ENCODE data around the gene POLR1B.
"Not testable (repeated sequence)": the region's sequence is repeated elsewhere in the genome, so short reads cannot be mapped to it uniquely, and the experiment has no call there.

Gene POLR1B

DNA sequence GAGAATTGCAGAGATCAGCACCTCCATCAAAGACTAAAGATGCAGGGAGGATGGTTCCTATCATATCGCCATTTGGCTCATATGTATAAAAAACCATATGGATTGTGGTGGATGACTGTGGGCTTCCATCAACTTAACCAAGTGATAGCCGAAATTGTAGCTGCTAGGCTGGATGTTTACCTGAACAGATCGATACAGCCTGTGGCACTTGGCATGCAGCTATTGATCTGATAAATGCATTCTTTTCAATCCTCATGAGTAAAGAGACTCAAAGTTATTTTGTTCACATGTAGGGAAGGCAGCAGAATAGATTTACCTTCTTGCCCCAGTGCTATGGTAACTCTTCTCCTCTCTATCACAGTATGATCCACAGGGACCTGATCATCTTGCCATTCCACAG lies 60.7 kb downstream of the POLR1B start:
- DNase-seq = no peak

DNA sequence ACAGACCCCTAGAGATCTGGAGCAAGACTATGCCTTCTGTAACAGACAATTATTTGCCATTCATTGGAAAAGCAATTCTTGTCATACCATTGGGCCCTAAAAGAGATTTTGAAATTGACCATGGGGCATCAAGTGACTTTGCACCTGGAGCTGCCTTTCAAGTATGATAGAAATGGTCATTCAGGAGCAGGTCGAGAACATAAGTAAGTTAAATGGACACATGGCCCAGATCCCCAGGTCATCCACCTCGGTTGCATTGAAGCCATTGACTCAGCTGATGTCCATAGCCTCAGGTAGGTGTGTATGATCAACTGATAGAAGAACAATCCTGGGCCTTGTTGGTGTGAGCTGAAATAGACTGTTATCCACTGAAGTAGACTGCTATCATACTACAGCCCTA lies 61.5 kb downstream of the POLR1B start:
- no peak for DNase-seq

DNA sequence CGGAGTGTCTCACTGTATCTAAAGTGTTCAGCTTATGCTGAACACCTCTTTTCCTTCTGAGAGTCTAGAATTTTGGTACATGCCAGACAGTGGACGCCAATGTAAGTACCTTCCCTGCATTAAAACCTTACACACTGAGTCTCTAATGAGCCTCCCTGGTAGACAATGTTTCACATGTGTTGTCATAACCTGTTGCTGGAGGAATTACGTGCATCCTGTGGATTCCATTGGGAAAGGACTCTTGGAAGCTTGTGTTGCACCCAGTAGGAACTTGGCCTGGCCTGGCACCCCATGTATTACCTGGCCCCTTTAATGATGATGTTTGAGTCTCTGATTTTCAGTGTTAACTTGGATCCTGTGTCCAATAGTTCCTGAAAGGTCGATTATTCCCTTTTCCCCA lies 62.7 kb downstream of the POLR1B start:
- DNase-seq = no peak

DNA sequence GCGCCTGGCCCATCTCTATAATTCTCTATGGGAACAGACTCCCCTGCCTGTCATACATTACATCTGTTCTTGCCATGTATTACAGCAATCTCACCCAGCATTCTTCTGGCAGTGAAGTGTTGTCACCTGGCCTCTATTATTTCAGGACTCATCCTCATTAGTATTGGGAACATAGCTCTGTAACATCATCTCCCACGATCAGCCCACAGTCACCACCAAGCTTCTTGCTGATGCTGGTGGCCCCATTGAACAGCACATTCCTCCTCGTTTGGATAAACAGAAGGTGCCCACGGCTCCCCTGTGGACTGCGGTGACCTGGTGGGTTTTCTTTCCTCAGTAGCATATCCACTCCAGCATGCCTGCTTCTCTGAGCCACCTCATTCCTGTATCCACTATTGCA lies 63.7 kb downstream of the POLR1B start:
- no peak for DNase-seq

DNA sequence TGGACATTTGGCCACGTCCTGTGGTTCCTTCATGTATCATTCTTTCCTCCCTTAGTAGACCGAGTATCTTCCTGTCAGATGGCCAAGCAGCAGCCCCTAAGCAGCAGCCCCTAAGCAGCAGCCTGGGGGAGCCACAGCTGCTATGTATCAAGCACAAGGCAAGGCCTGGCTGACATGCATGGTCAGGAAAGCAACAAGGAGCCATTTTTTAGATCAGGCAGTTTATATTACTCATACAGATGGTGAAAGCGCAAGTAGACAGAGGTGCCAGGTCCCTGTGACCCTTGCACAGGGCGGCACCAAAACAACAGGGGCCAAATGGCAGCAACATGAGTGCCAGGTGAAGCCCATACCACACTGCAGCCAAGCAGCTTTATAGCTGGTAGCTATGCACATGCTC lies 64.3 kb downstream of the POLR1B start:
- no peak for DNase-seq

DNA sequence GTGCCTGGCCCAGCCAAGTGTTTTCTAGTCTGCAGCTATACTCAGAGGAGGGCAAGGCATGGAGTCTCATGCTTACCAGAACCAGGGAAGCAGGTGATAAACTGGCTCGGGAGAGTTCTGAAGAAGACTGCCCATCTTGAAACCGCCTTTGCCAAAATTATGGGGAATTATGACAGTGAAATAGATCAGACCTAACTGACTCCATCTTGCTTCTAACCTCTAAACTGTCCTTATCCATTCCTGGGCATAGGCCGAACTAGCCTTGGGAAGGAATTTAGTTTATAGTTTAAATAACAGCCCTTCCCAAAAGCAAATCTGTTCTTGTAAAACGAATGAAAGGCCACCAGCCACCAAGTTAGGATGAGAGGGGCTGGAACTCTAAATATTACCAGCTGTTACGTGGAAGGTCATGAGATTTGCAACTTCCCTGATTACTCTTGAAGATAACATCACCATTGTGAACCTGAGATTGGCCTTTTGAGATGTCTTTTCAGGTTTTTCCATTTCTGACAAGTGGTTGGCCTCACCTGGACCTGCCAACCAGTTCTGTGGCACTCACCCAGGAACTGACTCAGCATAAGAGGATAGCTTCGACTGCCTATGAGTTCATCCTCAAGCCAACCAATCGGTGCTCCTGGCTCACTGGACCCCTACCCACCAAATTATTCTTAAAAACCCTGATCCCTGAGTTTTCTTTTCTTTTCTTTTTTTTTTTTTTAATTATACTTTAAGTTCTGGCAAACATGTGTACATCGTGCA lies 65.6 kb downstream of the POLR1B start:
- no peak for DNase-seq

DNA sequence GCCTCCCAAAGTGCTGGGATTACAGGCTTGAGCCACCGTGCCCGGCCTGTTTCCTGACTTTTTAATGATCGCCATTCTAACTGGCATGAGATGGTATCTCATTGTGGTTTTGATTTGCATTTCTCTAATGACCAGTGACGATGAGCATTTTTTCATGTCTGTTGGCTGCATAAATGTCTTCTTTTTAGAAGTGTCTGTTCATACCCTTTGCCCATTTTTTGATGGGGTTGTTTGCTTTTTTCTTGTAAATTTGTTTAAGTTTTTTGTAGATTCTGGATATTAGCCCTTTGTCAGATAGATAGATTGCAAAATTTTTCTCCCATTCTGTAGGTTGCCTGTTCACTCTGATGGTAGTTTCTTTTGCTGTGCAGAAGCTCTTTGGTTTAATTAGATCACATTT lies 67.1 kb downstream of the POLR1B start:
- DNase-seq = not testable (repeated sequence)

DNA sequence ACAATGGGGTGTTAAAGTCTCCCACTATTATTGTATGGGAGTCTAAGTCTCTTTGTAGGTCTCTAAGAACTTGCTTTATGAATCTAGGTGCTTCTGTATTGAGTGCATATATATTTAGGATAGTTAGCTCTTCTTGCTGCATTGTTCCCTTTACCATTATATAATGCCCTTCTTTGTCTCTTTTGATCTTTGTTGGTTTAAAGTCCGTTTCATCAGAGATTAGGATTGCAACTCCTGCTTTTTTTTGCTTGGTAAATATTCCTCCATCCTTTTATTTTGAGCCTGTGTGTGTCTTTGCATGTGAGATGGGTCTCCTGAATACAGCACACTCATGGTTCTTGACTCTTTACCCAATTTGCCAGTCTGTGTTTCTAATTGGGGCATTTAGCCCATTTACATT lies 70.0 kb downstream of the POLR1B start:
- DNase-seq = not testable (repeated sequence)

DNA sequence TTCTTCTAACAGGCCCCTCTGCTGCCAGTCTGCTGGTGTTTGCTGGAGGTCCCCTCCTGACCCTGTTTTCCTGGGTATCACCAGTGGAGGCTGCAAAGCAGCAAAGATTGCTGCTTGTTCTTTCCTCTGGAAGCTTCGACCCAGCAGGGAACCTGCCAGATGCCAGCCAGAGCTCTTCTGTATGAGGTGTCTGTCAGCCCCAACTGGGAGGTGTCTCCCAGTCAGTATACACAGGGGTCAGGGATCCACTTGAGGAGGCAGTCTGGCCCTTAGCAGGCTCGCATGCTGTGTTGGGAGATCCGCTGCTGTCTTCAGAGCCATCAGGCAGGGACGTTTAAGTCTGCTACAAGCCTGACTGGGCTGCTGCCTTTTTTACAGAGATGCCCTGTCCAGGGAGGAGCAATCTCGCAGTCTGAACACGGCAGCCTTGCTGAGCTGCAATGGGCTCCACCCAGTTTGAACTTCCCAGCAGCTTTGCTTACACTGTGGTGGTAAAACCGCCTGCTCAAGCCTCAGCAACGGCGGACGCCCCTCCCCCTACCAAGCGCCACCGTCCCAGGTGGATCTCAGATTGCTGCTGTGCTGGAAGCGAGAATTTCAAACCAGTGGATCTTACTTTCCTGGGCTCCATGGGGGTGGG lies 72.1 kb downstream of the POLR1B start:
- DNase-seq = no peak

DNA sequence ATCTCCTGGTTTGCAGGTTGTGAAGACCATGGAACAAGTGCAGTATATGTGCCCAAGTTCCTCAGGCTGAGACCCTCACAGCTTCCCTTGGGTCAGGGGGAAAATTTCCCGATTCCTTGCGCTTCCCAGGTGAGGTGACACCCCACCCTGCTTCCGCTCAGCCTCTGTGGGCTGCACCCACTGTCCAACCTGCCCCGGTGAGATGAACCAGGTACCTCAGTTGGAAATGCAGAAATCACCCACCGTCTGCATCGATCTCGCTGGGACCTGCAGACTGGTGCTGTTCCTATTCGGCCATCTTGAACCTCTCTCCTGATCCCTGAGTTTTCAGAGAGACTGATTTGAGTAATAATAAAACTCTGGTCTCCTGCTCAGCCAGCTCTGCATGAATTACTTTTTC lies 72.8 kb downstream of the POLR1B start:
- no peak for DNase-seq

DNA sequence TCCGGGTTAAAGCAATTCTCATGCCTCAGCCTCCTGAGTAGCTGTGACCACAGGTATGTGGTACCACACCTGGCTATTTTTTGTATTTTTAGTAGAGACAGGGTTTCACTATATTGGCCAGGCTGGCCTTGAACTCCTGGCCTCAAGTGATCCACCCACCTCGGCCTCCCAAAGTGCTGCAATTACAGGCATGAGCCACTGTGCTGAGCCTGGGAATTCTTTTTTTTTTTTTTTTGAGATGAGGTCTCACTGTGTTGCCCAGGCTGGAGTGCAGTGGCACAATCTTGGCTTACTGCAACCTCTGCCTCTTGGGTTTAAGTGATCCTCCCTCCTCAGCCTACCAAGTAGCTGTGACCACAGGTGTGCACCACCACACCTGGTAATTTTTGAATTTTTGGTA lies 73.5 kb downstream of the POLR1B start:
- not testable (repeated sequence) for DNase-seq

DNA sequence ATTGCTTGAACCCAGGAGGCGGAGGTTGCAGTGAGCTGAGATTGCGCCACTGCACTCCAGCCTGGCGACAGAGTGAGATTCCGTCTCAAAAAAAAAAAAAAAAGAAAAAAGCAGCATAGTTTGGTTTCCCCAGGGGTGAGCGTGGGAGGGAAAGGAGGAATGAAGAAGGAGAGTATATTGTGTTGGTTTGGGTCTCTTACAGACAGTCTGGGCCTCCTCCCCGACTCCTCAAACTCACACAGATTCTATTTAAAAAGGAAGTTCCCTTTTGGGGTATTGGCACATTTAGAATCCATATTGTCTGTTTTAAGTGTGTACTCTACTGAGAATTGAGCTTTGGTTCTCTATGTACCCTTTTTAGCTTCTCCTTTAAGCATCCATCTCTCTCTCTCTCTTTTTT lies 76.1 kb downstream of the POLR1B start:
- DNase-seq = no peak

DNA sequence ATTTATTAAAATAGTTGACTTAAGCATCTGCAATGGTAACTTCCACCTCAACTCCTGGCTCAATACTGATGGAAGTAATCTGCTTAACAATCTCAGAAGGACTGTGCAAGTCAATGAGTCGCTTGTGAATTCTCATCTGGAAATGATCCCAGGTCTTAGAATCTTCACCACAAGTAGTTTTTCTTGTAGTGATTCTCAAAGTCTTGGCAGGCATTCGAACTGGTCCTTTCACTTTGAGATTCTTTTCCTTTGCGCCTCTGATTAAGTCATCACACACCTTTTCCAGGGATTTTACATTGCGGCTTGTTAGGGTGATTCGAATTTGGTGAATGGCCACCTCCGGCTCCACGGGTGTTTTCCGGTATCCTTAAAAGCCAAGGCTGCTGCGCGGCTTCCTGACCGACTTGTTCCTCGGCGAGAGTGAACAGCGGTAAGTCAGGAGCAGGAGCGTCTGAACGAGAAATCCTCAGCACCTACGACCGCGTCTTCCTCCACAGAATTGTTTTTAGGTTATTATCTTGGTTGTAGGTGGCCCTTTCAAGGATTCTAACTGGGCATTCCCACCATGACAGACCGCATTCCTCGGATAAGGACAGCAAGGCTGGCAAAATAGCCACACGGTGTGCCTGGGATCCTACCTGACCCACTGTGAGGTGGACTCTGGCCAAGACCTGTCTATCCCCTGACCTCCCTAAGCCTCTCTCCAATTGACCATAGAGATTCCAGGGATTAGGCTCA lies 79.7 kb downstream of the POLR1B start:
- DNase-seq = no peak

DNA sequence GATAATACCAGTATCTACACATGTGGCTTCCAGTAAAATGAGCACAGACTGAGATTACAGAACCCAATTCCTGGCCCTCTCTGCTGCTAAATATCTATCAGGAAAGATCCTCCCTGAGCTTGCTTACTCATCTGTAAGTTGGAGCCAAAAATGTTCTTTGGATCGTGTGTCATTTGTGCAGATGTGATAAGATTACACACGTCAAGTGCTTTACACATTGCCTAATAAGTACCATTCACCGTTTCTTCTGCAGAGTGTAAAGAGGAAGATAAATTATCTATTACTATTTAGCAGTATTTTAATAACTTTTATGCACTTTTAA lies 80.2 kb downstream of the POLR1B start:
- DNase-seq = no peak

DNA sequence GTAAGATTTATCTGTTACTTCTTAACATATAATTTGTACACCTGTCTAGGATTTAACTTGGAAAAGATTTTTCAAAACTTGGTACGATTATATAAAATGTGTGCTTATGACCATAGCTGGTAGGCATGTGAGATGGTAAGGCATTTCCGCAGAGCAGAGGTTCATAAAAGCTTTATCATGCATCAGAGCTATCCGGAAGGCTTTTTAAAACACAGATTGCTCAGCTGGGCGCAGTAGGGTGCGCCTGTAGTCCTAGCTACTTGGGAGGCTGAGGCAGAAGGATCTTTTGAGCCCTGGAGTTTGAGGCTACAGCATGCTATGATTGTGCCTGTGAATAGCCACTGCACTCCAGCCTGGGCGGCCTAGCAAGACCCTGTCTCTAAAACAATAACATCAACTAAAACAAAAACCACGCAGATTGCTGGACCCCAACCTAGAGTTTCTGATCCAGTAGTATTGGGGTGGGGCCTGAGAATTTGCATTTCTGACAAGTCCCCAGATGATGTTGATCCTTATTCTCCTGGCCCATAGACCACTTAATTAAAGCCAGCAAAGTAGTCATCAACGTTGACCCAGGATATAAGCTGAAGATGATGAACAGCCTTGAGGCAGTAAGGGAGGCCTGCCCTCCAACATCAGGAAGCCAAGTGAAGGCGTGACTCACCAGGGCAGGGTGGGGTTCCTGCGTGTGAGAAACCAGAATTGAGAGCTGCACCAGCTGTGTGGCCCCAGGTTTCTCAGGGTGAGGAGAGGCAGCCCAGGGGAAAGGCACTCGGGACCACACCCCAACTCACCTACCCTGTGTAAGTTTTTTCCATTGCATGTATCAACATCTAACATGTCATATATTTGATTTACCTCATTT lies 81.9 kb downstream of the POLR1B start:
- peak; percentile 46 to 57 for DNase-seq

DNA sequence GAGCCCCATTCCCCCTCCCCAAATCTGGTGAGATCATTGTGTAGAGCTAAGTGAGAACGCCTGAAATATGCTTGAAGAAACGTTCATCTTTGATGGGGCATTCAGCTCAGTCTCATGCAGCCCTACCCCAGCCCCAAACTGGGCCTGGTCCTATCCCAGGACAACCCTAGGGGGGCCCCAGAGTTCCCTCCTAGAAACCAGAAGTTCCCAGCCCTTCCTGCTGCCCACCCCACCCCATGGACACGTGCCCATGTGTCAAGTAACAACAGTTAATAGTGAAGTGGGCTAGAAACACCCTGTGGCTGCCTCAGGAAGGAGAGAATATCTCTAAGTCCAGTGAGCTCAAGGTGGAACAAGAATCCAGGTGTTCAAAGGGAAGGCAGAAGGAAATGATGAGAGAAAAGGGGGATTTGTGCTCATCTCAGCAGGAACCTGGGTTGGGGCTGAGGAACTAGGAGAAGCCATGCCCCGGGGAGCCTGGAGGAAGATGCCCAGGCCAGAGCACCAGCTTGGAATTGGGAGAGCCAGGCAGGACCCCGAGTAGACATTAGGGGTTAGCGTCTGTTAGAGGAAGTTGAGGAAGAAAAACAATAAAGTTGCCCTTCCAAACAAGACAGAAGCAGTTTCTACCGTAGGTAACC lies 83.3 kb downstream of the POLR1B start:
- DNase-seq = no peak

DNA sequence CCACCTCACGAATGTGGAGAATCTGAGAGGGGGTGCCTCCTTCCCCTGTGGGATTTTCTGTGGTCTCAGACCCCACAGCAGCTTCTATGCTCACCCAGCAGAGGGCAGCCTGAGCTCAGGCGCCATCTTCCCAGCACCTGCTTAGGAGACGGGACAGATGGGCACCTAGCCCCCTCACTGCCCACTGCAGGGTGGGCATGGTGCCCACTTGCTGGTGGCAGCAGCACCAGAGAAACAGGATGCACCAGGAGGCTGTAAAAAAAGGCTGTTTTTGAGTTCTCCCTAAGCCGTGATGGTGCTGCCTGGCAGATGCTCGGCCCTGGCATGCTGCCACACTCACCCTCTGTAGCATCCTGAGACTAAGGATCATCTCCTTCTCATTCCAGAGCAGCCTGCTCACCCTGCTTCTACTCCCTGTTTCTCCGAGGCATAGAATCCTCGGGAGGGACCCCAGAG lies 84.4 kb downstream of the POLR1B start:
- DNase-seq = peak; percentile 41 to 60
